ENCODE results near the gene USH1G.

Gene USH1G

DNA sequence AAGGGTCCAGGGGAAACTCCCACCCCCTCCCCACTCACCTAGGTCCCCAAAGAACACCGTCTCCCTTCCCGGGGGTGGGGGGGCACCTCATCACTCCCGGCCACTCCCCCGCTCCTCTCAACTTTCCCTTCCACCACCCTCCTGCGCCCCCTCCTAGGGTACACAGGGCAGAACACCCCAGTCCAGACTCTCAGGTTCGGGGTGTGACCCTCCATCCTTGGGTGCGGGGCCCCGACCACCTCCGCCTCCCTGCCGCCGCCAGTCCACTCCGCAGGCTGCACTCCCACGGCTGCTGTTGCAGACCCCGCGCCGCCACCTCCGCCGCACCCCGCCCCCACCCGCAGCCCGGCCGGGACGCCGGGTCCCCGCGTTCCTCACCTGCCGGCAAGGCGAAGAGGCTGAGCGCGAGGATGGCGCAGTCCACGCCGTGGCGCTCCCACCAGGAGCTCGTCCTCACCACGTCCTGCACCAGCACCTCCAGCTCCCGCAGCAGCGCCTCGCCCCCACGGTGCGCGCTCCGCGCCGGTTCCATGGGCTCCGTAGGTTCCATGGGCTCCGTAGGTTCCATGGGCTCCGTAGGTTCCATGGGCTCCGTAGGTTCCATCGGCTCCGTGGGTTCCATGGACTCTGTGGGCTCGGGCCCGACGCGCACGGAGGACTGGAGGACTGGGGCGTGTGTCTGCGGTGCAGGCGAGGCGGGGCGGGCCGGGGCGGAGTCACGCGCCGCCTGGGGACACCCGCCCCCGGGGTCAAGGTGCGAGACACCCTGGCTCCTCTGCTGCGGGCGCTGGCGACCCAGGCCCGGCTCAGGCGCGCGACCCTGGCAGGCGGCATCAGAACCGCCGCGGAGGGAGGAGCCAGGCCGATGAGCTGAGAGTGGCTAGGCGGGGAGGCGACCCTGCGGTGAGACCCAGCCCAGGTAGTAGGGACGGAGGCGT, 29.8 kb downstream of the USH1G start, which contains the start of gene FADS6:
FADS6 (minus strand) TSS at position 660 of the 938 bp plus-strand sequence; CDS start at position 622, 38 bp downstream.
- WGBS, 2 donors (ENCODE audit: extremely low coverage in 2 of 2, insufficient read length in 2 of 2, insufficient replicate concordance in 1 of 2), result no CpG with 5 or more reads among the region's 86 CpGs
- Histone ChIP-seq H4K8ac (ENCODE audit: low read depth, low read length) (no peak within 1 kb of the TSS), H2BK120ac (ENCODE audit: low read depth, low read length) (no peak within 1 kb of the TSS), H3K23ac (ENCODE audit: low read depth, low read length, poor library complexity) (peak within 1 kb of the TSS; percentile 97), H3K36me3 (replicated peaks in 1 of 2; ENCODE audit: control insufficient read depth in 2 of 2, insufficient read depth in 2 of 2, low read length in 2 of 2) (no peaks in the 10 kb centered on the region), H3K4me1 (ENCODE audit: control insufficient read depth in 2 of 2, insufficient read depth in 1 of 2, low read depth in 1 of 2, low read length in 2 of 2) (peaks cover 0 to 7% of the 10 kb centered on the region in 2 donors), H2BK12ac (ENCODE audit: low read length) (peak within 1 kb of the TSS; percentile 22), H2AK5ac (ENCODE audit: low read depth, low read length) (peak within 1 kb of the TSS; percentile 90), H3K14ac (ENCODE audit: low read length) (peak within 1 kb of the TSS; percentile 89), H3K27me3 (ENCODE audit: control insufficient read depth in 3 of 3, insufficient read depth in 3 of 3, low read depth in 1 of 3, low read length in 3 of 3) (peaks cover 16 to 94% (median 46%) of the 10 kb centered on the region in 3 experiments), H3K9ac (ENCODE audit: low read depth, low read length, poor library complexity) (peak within 1 kb of the TSS; percentile 89), H3K27ac (replicated peaks; ENCODE audit: low read length) (no peak within 1 kb of the TSS), H3K9me3 (replicated peaks in 1 of 2; ENCODE audit: control insufficient read depth in 2 of 2, insufficient read depth in 1 of 2, low read depth in 1 of 2, low read length in 2 of 2) (no peaks in the 10 kb centered on the region), H4K91ac (ENCODE audit: low read depth, low read length, poor library complexity) (no peak within 1 kb of the TSS), H3K4me2 (ENCODE audit: insufficient read depth, low read length, poor library complexity, severe bottlenecking) (peak within 1 kb of the TSS; percentile 86), H3K79me1 (ENCODE audit: low read depth, low read length) (no peaks in the 10 kb centered on the region), H2BK15ac (ENCODE audit: low read length) (peak within 1 kb of the TSS; percentile 17), H2AFZ (ENCODE audit: low read length) (peak within 1 kb of the TSS; percentile 43), H2BK5ac (ENCODE audit: low read length) (peak within 1 kb of the TSS; percentile 66), H3K4me3 (ENCODE audit: low read length in 2 of 2) (peak within 1 kb of the TSS in 1 of 2 donors; percentile 74), H3K4ac (ENCODE audit: low read length) (no peak within 1 kb of the TSS), H3K18ac (ENCODE audit: low read length) (peak within 1 kb of the TSS; percentile 94)
- no peak for DNase-seq (ENCODE audit: low spot score)

DNA sequence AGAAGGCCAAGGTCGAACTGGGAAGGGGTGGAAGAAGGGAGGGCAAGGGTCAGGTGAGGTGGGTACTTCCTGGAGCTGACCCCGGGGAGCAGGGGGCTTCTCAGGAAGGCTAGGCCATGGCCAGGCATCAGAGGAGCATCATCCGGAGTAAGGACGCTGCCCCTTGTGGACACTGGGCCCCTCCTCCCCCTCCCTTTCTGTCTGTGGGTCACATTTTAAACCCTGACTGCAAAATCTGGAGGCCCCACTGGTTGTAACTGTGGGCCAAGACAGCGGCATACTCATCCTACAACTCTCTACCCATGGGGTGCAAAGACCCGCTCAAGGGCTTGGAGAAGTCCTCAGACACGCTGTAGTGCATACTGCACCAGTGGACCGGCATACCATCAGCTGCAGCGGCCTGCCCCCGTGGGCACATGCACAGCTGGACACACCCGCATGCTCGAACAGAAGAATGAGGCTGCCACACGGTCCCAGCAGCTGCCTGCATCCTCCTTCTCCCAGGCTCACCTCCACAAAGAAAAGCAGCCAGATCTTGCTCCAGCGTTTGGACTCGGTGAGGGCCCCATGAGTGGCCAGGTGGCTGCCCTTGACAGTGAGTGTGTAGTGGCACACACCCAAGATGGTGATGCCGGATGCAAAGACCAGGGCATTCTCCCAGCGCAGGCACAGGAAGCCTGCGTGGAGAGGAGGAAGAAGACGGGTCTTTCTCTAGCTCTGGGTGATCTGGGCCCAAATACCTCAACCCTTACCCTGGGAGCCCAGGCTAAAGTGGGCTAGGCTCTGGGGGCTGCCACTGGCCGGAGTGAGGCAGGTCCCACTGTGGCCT, 30.8 kb downstream of the USH1G start:
- H3K18ac ChIP-seq (ENCODE audit: low read length), result peak overlapping the region; percentile 71
- H3K9ac ChIP-seq (ENCODE audit: low read depth, low read length, poor library complexity), result peak overlapping the region; percentile 70
- no peak overlapping the region for H2BK12ac ChIP-seq (ENCODE audit: low read length)
- no peak for DNase-seq (ENCODE audit: low spot score)
- H2BK15ac ChIP-seq (ENCODE audit: low read length), result peak overlapping the region; percentile 49
- H3K27me3 ChIP-seq (ENCODE audit: control insufficient read depth in 3 of 3, insufficient read depth in 3 of 3, low read depth in 1 of 3, low read length in 3 of 3), result peaks cover 16 to 91% (median 46%) of the 10 kb centered on the region in 3 experiments
- H3K79me1 ChIP-seq (ENCODE audit: low read depth, low read length), result no peaks in the 10 kb centered on the region
- H2AK5ac ChIP-seq (ENCODE audit: low read depth, low read length), result peak overlapping the region; percentile 90
- H3K27ac ChIP-seq (replicated peaks; ENCODE audit: low read length), result no peak overlapping the region
- no peak overlapping the region for H3K4ac ChIP-seq (ENCODE audit: low read length)
- H3K9me3 ChIP-seq (replicated peaks in 1 of 2; ENCODE audit: control insufficient read depth in 2 of 2, insufficient read depth in 1 of 2, low read depth in 1 of 2, low read length in 2 of 2), result no peaks in the 10 kb centered on the region
- H3K4me1 ChIP-seq (ENCODE audit: control insufficient read depth in 2 of 2, insufficient read depth in 1 of 2, low read depth in 1 of 2, low read length in 2 of 2), result peaks cover 0 to 7% of the 10 kb centered on the region in 2 donors
- peak overlapping the region; percentile 66 for H2BK5ac ChIP-seq (ENCODE audit: low read length)
- H3K36me3 ChIP-seq (replicated peaks in 1 of 2; ENCODE audit: control insufficient read depth in 2 of 2, insufficient read depth in 2 of 2, low read length in 2 of 2), result no peaks in the 10 kb centered on the region
- H3K23ac ChIP-seq (ENCODE audit: low read depth, low read length, poor library complexity), result no peak overlapping the region
- H2AFZ ChIP-seq (ENCODE audit: low read length), result no peak overlapping the region
- H3K4me2 ChIP-seq (ENCODE audit: insufficient read depth, low read length, poor library complexity, severe bottlenecking), result no peak overlapping the region
- no peak overlapping the region for H2BK120ac ChIP-seq (ENCODE audit: low read depth, low read length)
- WGBS, 2 donors (ENCODE audit: extremely low coverage in 2 of 2, insufficient read length in 2 of 2, insufficient replicate concordance in 1 of 2), result no CpG with 5 or more reads among the region's 20 CpGs
- H4K8ac ChIP-seq (ENCODE audit: low read depth, low read length), result no peak overlapping the region
- H4K91ac ChIP-seq (ENCODE audit: low read depth, low read length, poor library complexity), result no peak overlapping the region
- no peak overlapping the region for H3K4me3 ChIP-seq (ENCODE audit: low read length in 2 of 2)
- peak overlapping the region; percentile 89 for H3K14ac ChIP-seq (ENCODE audit: low read length)

DNA sequence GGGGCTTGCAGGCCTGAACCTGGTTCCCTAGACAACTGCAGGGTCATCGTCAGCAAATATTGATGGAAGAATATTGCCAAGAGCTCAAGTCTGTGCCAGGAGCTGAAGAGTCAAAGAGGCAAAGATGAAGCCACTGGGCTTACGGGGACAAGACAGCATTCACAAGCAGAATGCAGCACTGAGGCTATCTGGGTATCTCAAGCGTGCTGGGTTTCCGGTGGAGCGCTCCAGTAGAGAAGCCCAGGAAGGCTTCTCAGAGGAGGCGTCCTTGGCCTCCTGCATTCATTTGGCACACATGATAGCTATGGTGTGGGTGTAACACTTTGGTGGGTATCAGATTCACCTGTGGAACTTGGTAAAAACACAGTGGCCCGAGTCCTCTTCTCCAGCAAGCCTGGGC, 32.5 kb downstream of the USH1G start:
- Histone ChIP-seq H2AK5ac (ENCODE audit: low read depth, low read length) (no peak overlapping the region), H3K23ac (ENCODE audit: low read depth, low read length, poor library complexity) (no peak overlapping the region), H3K9me3 (replicated peaks in 1 of 2; ENCODE audit: control insufficient read depth in 2 of 2, insufficient read depth in 1 of 2, low read depth in 1 of 2, low read length in 2 of 2) (no peaks in the 10 kb centered on the region), H2BK15ac (ENCODE audit: low read length) (no peak overlapping the region), H3K9ac (ENCODE audit: low read depth, low read length, poor library complexity) (no peak overlapping the region), H2BK120ac (ENCODE audit: low read depth, low read length) (no peak overlapping the region), H3K4me2 (ENCODE audit: insufficient read depth, low read length, poor library complexity, severe bottlenecking) (no peak overlapping the region), H2AFZ (ENCODE audit: low read length) (no peak overlapping the region), H3K79me1 (ENCODE audit: low read depth, low read length) (no peaks in the 10 kb centered on the region), H2BK5ac (ENCODE audit: low read length) (no peak overlapping the region), H3K27me3 (ENCODE audit: control insufficient read depth in 3 of 3, insufficient read depth in 3 of 3, low read depth in 1 of 3, low read length in 3 of 3) (peaks cover 16 to 75% (median 37%) of the 10 kb centered on the region in 3 experiments), H3K27ac (replicated peaks; ENCODE audit: low read length) (no peak overlapping the region), H3K14ac (ENCODE audit: low read length) (no peak overlapping the region), H3K4me3 (ENCODE audit: low read length in 2 of 2) (no peak overlapping the region), H2BK12ac (ENCODE audit: low read length) (no peak overlapping the region), H3K36me3 (replicated peaks in 1 of 2; ENCODE audit: control insufficient read depth in 2 of 2, insufficient read depth in 2 of 2, low read length in 2 of 2) (no peaks in the 10 kb centered on the region), H4K8ac (ENCODE audit: low read depth, low read length) (no peak overlapping the region), H3K18ac (ENCODE audit: low read length) (no peak overlapping the region), H3K4ac (ENCODE audit: low read length) (no peak overlapping the region), H3K4me1 (ENCODE audit: control insufficient read depth in 2 of 2, insufficient read depth in 1 of 2, low read depth in 1 of 2, low read length in 2 of 2) (peaks cover 0 to 7% of the 10 kb centered on the region in 2 donors), H4K91ac (ENCODE audit: low read depth, low read length, poor library complexity) (no peak overlapping the region)
- no peak for DNase-seq (ENCODE audit: low spot score)
- WGBS, 2 donors (ENCODE audit: extremely low coverage in 2 of 2, insufficient read length in 2 of 2, insufficient replicate concordance in 1 of 2), result no CpG with 5 or more reads among the region's 7 CpGs

Measured in neuronal stem cell (in vitro differentiated cells).